Right lobe of liver (tissue), 6 donors: Measurements from ENCODE around the gene NR6A1. TPM values are rescaled to one million over a fixed set of nuclear protein-coding genes. Genes with fewer than 3 reads are reported as not detected.

Source experiments
- ATAC-seq, 4 donors: fragments of 200-7000 bp; cut with Tn5 transposase; one replicate each; pipeline ENCODE4 v1.9.1; 2020; ENCODE audit warnings: mild to moderate bottlenecking in 4 of 4, moderate library complexity in 4 of 4
- DNase-seq, 3 donors: peaks; one replicate each; pipeline ENCODE4 v3.0.0-alpha.2; 2020
- H3K27ac ChIP-seq, 3 donors: fragments of 200-600 bp; one replicate each; pipeline ENCODE4 v1.8.0; 2022
- H3K27me3 ChIP-seq, 2 donors: fragments of 200-600 bp; one replicate each; pipeline ENCODE4 v1.8.0; 2022
- H3K36me3 ChIP-seq, 4 donors: fragments of 200-600 bp; sonication (generic) in 1 of 4; one replicate each; pipeline versions ENCODE4 v1.5.1 to v1.8.0; 2017 to 2022; ENCODE audit warnings: control low read depth in 1 of 4
- H3K4me1 ChIP-seq, 4 donors: fragments of 200-600 bp; sonication (generic) in 1 of 4; one replicate each; pipeline versions ENCODE4 v1.5.1 to v1.8.0; 2017 to 2022; ENCODE audit warnings: control low read depth in 1 of 4
- H3K4me3 ChIP-seq, 3 donors: fragments of 200-600 bp; one replicate each; pipeline ENCODE4 v1.8.0; 2022
- H3K9me3 ChIP-seq, 4 donors: fragments of 200-600 bp; sonication (generic) in 1 of 4; one replicate each; pipeline versions ENCODE4 v1.5.1 to v1.8.0; 2017 to 2022; ENCODE audit warnings: control low read depth in 1 of 4
- CTCF ChIP-seq, 4 donors: fragments of 200-600 bp in 3 of 4; fragments of 450-650 bp in 1 of 4; IDR thresholded peaks; one replicate each; pipeline versions ENCODE4 v1.5.1 to v1.8.0; 2016 to 2022; ENCODE audit warnings: antibody characterized with exemption in 4 of 4, mild to moderate bottlenecking in 2 of 4
- POLR2A ChIP-seq: fragments of 450-650 bp; IDR thresholded peaks from one replicate; pipeline ENCODE4 v1.6.1; 2017; ENCODE audit warnings: antibody characterized with exemption, mild to moderate bottlenecking
- WGBS: methylation state at CpG from one replicate; pipeline ENCODE4 v1.1.6; 2018; ENCODE audit warnings: low coverage, low lambda C conversion rate; ENCODE audit not compliant: insufficient coverage; ENCODE audit errors: missing lambda C conversion rate; 5-methylcytosine and 5-hydroxymethylcytosine counted together
- intact Hi-C, 2 donors: fragments of 100-400 bp; cut with DNase I; formaldehyde crosslinking; loops; one replicate each; pipeline versions ENCODE4 v1.11.2 to v1.14.1; 2022
- microRNA-seq, 2 donors: library from miRNA; unstranded; fragments of <30 nt; microRNA quantifications; one replicate each; pipeline ENCODE4, GENCODE V29; 2019 to 2020
- small RNA-seq, 2 experiments: library from RNA; depleted of rRNA; stranded (forward); fragments of <200 nt; gene quantifications; one replicate each; pipeline ENCODE3, GENCODE V24; 2016
- total RNA-seq, 6 experiments: library from RNA; depleted of rRNA in 2 of 6; stranded (reverse); fragments of >200 nt in 2 of 6; fragmentation: NEBNext Ultra II Directional in 3 of 6; extraction: Animal tissue kit (Norgen Biotek cat#: 25700) in 3 of 6; gene quantifications; one replicate each; pipeline versions ENCODE4 v1.1.0 to v1.2.4, GENCODE V29; 2016 to 2023
- donor health status: DM: no; HTN: yes; CAD: no.
- donor health status: DM: no; HTN: no; CAD: no.
- donor health status: DM: no; HTN: no; CAD: no.
- donor health status: DM: no; HTN: yes; CAD: no.
- donor health status: DM: no; HTN: yes; CAD: no.

NR6A1 gene
- total RNA-seq, 6 experiments from 2014 or later: 1.3 to 3.6 (median 1.9) TPM

GRCh38 chr9:124470306-124470705 lies 300.8 kb downstream of the NR6A1 start:
- Histone ChIP-seq H3K4me3 (no peak overlapping the region), H3K27me3 (no peaks in the 10 kb centered on the region), H3K9me3 (no peaks in the 10 kb centered on the region), H3K4me1 (no peaks in the 10 kb centered on the region), H3K27ac (no peak overlapping the region), H3K36me3 (no peaks in the 10 kb centered on the region)
- no peak for ATAC-seq
- intact Hi-C loops: no loop called here
- TF ChIP-seq POLR2A: no peak
- TF ChIP-seq CTCF (IDR thresholded peaks at IDR 0.05): no peak
- no peak for DNase-seq
- no CpG with 5 or more reads among the region's 13 CpGs for WGBS

GRCh38 chr9:124469011-124469832 lies 301.9 kb downstream of the NR6A1 start:
- no peak overlapping the region for H3K4me3 ChIP-seq
- no peaks in the 10 kb centered on the region for H3K36me3 ChIP-seq
- WGBS: 87% methylated on average over 8 of the region's 28 CpGs
- H3K4me1 ChIP-seq: no peaks in the 10 kb centered on the region
- ATAC-seq (no peak), DNase-seq (peak in 1 of 3 donors; percentile 39)
- intact Hi-C loops: no loop called here
- no peak for TF ChIP-seq CTCF (IDR thresholded peaks at IDR 0.05)
- no peak for TF ChIP-seq POLR2A
- no peaks in the 10 kb centered on the region for H3K27me3 ChIP-seq
- H3K27ac ChIP-seq: no peak overlapping the region
- no peaks in the 10 kb centered on the region for H3K9me3 ChIP-seq

GRCh38 chr9:124468061-124468740 lies 302.9 kb downstream of the NR6A1 start:
- Histone ChIP-seq H3K4me1 (no peaks in the 10 kb centered on the region), H3K36me3 (no peaks in the 10 kb centered on the region), H3K4me3 (no peak overlapping the region), H3K9me3 (no peaks in the 10 kb centered on the region), H3K27me3 (no peaks in the 10 kb centered on the region), H3K27ac (no peak overlapping the region)
- intact Hi-C loops: no loop called here
- DNase-seq (peak in 1 of 3 donors; percentile 40), ATAC-seq (no peak)
- 100% methylated on average over 2 of the region's 19 CpGs for WGBS
- TF ChIP-seq POLR2A (no peak), CTCF (IDR thresholded peaks at IDR 0.05) (no peak)

GRCh38 chr9:124467410-124468060 lies 303.6 kb downstream of the NR6A1 start:
- H3K9me3 ChIP-seq: no peaks in the 10 kb centered on the region
- DNase-seq (peak in 1 of 3 donors; percentile 36), ATAC-seq (no peak)
- intact Hi-C loops: no loop called here
- no peaks in the 10 kb centered on the region for H3K4me1 ChIP-seq
- TF ChIP-seq CTCF (IDR thresholded peaks at IDR 0.05): no peak
- no peak for TF ChIP-seq POLR2A
- H3K27me3 ChIP-seq: no peaks in the 10 kb centered on the region
- H3K4me3 ChIP-seq: no peak overlapping the region
- H3K27ac ChIP-seq: no peak overlapping the region
- WGBS: 72% methylated on average over 3 of the region's 17 CpGs
- no peaks in the 10 kb centered on the region for H3K36me3 ChIP-seq

Small RNA genes lying within 50 kb of the gene (microRNA-seq; reads per million reads assigned to microRNA genes)
- 223 to 327 reads per million in 2 donors for gene MIR181A2
- 133 to 168 reads per million in 2 donors for gene MIR181B2

Small RNA genes lying within 50 kb of the gene (small RNA-seq; reads per million reads assigned to genes)
- 50.2 to 89.9 reads per million in 2 experiments for gene MIR181A2
- 9.9 to 12.1 reads per million in 2 experiments for gene MIR181B2
- gene RN7SL302P: 0 reads per million in 2 experiments

Other genes with a start within 250 kb of the NR6A1 start
- gene OLFML2A, start 5.8 kb upstream of the NR6A1 start, total RNA-seq: under 1 TPM; 0.12 to 0.74 (median 0.40) TPM
- not detected for gene WDR38, start 82.1 kb upstream of the NR6A1 start, total RNA-seq
- 1,000 to 10,000 TPM in 2 of 6 experiments, 100 to 1,000 TPM in 4; 372 to 1,299 (median 414) TPM for gene RPL35, start 90.6 kb upstream of the NR6A1 start, total RNA-seq
- 10 to 100 TPM; 15.2 to 25.7 (median 20.6) TPM for gene ARPC5L, start 90.8 kb upstream of the NR6A1 start, total RNA-seq
- gene GOLGA1, start 169.8 kb upstream of the NR6A1 start, total RNA-seq: 10 to 100 TPM; 10.2 to 16.2 (median 12.5) TPM